PFSK-1 (cell line): ENCODE measurements around the gene NUDT22.

Experiments
- POLR2AphosphoS5 ChIP-seq: IDR thresholded peaks from 2 replicates; pipeline ENCODE4 v1.6.1; 2012; ENCODE audit warnings: low read depth, mild to moderate bottlenecking, control low read depth, low read length, moderate library complexity
- TAF1 ChIP-seq: IDR thresholded peaks from 2 replicates; pipeline ENCODE4 v1.6.1; 2012; ENCODE audit warnings: low read length, control low read depth, borderline replicate concordance; ENCODE audit not compliant: insufficient read depth
- TF ChIP-seq, protein P1 (sequence below), 2 experiments: IDR thresholded peaks; 2 replicates each; pipeline versions ENCODE4 v1.6.1 to v1.8.0; 2011 to 2012; ENCODE audit warnings: low read depth in 2 of 2, low read length in 2 of 2, control low read depth in 1 of 2, inconsistent platforms in 1 of 2, mild to moderate bottlenecking in 1 of 2, moderate library complexity in 1 of 2; ENCODE audit not compliant: insufficient read depth in 1 of 2

DNA sequence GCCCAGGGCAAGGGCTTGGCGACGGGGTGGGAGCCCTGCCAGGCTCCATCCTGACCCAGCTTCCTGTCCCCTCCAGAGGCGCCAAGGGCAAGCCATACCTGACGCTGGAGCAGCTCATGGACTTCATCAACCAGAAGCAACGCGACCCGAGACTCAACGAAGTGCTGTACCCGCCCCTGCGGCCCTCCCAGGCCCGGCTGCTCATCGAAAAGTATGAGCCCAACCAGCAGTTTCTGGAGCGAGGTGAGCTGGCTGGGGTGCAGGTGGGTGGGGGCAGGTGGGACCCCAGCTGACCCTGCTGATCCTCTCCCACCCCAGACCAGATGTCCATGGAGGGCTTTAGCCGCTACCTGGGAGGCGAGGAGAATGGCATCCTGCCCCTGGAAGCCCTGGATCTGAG lies 30.2 kb downstream of the NUDT22 start:
- TF ChIP-seq, protein P1, sequence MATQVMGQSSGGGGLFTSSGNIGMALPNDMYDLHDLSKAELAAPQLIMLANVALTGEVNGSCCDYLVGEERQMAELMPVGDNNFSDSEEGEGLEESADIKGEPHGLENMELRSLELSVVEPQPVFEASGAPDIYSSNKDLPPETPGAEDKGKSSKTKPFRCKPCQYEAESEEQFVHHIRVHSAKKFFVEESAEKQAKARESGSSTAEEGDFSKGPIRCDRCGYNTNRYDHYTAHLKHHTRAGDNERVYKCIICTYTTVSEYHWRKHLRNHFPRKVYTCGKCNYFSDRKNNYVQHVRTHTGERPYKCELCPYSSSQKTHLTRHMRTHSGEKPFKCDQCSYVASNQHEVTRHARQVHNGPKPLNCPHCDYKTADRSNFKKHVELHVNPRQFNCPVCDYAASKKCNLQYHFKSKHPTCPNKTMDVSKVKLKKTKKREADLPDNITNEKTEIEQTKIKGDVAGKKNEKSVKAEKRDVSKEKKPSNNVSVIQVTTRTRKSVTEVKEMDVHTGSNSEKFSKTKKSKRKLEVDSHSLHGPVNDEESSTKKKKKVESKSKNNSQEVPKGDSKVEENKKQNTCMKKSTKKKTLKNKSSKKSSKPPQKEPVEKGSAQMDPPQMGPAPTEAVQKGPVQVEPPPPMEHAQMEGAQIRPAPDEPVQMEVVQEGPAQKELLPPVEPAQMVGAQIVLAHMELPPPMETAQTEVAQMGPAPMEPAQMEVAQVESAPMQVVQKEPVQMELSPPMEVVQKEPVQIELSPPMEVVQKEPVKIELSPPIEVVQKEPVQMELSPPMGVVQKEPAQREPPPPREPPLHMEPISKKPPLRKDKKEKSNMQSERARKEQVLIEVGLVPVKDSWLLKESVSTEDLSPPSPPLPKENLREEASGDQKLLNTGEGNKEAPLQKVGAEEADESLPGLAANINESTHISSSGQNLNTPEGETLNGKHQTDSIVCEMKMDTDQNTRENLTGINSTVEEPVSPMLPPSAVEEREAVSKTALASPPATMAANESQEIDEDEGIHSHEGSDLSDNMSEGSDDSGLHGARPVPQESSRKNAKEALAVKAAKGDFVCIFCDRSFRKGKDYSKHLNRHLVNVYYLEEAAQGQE (IDR thresholded peaks at IDR 0.05; ENCODE audit: insufficient read depth in 1 of 2, low read depth in 2 of 2, low read length in 2 of 2), result no peak
- TF ChIP-seq POLR2AphosphoS5, result no peak
- no peak for TF ChIP-seq TAF1
